ENCODE measurements around the gene LARP1. TPM values are rescaled to one million over a fixed set of nuclear protein-coding genes. Genes with fewer than 3 reads are reported as not detected.

Gene LARP1
- total RNA-seq, 4 donors from 2014 or later, result 79.7 to 128 (median 101) TPM

- DNase-seq (ENCODE audit: extremely low spot score), result no peak
- H3K4me3 ChIP-seq, result no peak overlapping the region
- H3K27ac ChIP-seq (replicated peaks in 1 of 4), result no peak overlapping the region
- TF ChIP-seq POLR2AphosphoS5 (IDR thresholded peaks at IDR 0.05), result no peak
- no peak for TF ChIP-seq EP300 (IDR thresholded peaks at IDR 0.05)
- TF ChIP-seq POLR2A (IDR thresholded peaks at IDR 0.05; ENCODE audit: low read depth), result no peak
- TF ChIP-seq, protein P1, sequence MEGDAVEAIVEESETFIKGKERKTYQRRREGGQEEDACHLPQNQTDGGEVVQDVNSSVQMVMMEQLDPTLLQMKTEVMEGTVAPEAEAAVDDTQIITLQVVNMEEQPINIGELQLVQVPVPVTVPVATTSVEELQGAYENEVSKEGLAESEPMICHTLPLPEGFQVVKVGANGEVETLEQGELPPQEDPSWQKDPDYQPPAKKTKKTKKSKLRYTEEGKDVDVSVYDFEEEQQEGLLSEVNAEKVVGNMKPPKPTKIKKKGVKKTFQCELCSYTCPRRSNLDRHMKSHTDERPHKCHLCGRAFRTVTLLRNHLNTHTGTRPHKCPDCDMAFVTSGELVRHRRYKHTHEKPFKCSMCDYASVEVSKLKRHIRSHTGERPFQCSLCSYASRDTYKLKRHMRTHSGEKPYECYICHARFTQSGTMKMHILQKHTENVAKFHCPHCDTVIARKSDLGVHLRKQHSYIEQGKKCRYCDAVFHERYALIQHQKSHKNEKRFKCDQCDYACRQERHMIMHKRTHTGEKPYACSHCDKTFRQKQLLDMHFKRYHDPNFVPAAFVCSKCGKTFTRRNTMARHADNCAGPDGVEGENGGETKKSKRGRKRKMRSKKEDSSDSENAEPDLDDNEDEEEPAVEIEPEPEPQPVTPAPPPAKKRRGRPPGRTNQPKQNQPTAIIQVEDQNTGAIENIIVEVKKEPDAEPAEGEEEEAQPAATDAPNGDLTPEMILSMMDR (IDR thresholded peaks at IDR 0.05), result no peak
- intact Hi-C loops (cut with DNase I), result no loop called here
- no peaks in the 10 kb centered on the region for H3K27me3 ChIP-seq
- peaks cover 15 to 24% (median 19%) of the 10 kb centered on the region in 4 donors for H3K4me1 ChIP-seq
- WGBS, result 87% methylated on average over 14 of the region's 32 CpGs
- H3K36me3 ChIP-seq, result peaks cover 12 to 84% (median 56%) of the 10 kb centered on the region in 4 donors
- no peaks in the 10 kb centered on the region for H3K9me3 ChIP-seq
Measured at GRCh38 chr5:154793599-154794524, 38.7 kb downstream of the LARP1 start.

DNA sequence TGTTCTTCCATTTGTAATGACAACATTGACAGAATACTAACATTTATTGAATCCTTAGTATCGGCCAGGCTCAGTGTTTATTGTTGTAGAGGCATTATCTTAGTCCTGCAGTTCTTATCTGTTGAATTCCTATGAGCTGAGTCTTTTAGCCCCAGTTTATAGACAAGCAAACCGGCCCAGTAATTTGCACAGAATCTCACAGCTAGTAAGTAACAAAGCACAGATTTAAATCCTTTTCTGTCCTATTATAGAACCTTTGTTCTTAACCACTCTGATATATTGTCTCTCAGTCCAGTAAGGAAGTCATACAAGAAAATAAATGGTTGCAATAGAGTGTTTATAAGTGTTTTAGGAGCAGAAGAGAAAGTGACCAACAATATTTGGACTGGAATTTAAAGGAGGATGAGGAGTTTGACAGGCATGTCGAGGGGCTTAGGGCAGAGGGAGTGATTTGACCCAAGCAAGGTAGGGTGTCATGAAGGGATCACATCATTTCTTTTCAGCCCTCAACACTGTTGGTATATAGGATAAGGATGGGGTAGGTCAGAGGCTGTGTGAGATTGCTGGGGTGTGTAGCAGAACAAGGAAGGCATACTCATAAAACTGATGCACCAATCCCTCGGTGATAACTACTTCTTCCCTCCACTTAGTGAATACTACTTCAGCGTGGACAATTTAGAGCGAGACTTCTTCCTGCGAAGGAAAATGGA lies 39.5 kb downstream of the LARP1 start:
- Histone ChIP-seq H3K4me3 (no peak overlapping the region), H3K27ac (replicated peaks in 1 of 4) (no peak overlapping the region), H3K9me3 (no peaks in the 10 kb centered on the region), H3K27me3 (no peaks in the 10 kb centered on the region), H3K36me3 (peaks cover 19 to 92% (median 62%) of the 10 kb centered on the region in 4 donors), H3K4me1 (peaks cover 15 to 24% (median 18%) of the 10 kb centered on the region in 4 donors)
- 70% methylated on average over 7 of the region's 7 CpGs for WGBS
- DNase-seq (ENCODE audit: extremely low spot score), result no peak
- intact Hi-C loops (cut with DNase I), result loop anchor here (5.0 kb wide), 1 partner anchor 37 kb away; the partner anchor contains the start of gene LARP1
- TF ChIP-seq, protein P1 (IDR thresholded peaks at IDR 0.05), result no peak
- TF ChIP-seq POLR2A (IDR thresholded peaks at IDR 0.05; ENCODE audit: low read depth) (no peak), EP300 (IDR thresholded peaks at IDR 0.05) (no peak), POLR2AphosphoS5 (IDR thresholded peaks at IDR 0.05) (no peak)

DNA sequence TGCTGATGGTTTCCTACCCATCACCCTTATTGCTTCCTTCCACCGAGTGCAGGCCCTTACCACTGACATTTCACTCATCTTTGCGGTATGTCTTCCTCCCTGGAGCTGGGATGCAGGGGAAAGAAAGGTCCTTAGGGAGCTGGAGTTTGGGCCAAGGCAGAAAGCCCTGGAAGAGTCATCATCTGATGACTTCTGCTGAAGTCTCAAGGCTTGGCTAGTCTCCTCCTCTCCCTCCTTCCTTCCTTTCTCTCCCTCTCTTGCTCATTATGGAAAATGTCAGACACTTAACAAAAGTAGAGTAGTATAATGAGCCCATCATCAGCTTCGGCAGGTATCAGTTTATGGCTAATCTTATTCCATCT lies 40.0 kb downstream of the LARP1 start:
- peaks cover 24 to 95% (median 66%) of the 10 kb centered on the region in 4 donors for H3K36me3 ChIP-seq

DNA sequence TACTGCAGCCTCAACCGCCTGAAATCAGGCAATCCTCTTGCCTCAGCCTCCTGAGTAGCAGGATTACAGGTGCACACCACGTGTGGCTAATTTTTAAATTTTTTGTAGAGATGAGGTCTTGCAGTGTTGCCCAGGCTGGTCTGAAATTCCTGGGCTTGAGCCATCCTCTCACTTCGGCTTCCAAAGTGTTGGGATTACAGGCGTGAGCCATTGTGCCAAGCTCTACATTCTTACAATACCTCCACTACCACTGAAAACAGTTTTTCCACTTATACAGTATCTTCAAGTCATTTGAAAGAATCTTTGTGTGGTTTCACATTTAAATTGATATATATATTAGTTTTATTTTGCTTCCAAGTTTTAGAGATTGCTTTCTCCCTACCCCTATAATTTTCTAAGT lies 42.6 kb downstream of the LARP1 start:
- intact Hi-C loops (cut with DNase I), result loop anchor here (5.0 kb wide), 1 partner anchor 40 kb away; the partner anchor contains the start of gene LARP1
- Histone ChIP-seq H3K36me3 (peaks cover 38 to 95% (median 66%) of the 10 kb centered on the region in 4 donors), H3K4me1 (peaks cover 15 to 24% (median 18%) of the 10 kb centered on the region in 4 donors), H3K4me3 (no peak overlapping the region), H3K27ac (replicated peaks in 1 of 4) (no peak overlapping the region), H3K27me3 (no peaks in the 10 kb centered on the region), H3K9me3 (no peaks in the 10 kb centered on the region)
- WGBS, result 62% methylated on average over 4 of the region's 4 CpGs
- no peak for DNase-seq (ENCODE audit: extremely low spot score)
- no peak for TF ChIP-seq POLR2AphosphoS5 (IDR thresholded peaks at IDR 0.05)
- TF ChIP-seq EP300 (IDR thresholded peaks at IDR 0.05), result no peak
- no peak for TF ChIP-seq POLR2A (IDR thresholded peaks at IDR 0.05; ENCODE audit: low read depth)
- TF ChIP-seq, protein P1 (IDR thresholded peaks at IDR 0.05), result no peak

More for the DNA sequence above, 40.0 kb downstream of the LARP1 start:
- Histone ChIP-seq H3K27ac (replicated peaks in 1 of 4) (no peak overlapping the region), H3K9me3 (no peaks in the 10 kb centered on the region), H3K4me1 (peaks cover 15 to 24% (median 18%) of the 10 kb centered on the region in 4 donors), H3K4me3 (no peak overlapping the region), H3K27me3 (no peaks in the 10 kb centered on the region)
- 75% methylated on average over 3 of the region's 3 CpGs for WGBS
- DNase-seq (ENCODE audit: extremely low spot score), result no peak
- TF ChIP-seq POLR2A (IDR thresholded peaks at IDR 0.05; ENCODE audit: low read depth) (no peak), POLR2AphosphoS5 (IDR thresholded peaks at IDR 0.05) (no peak), EP300 (IDR thresholded peaks at IDR 0.05) (no peak)
- TF ChIP-seq, protein P1 (IDR thresholded peaks at IDR 0.05), result no peak
- intact Hi-C loops (cut with DNase I), result loop anchor here (5.0 kb wide), 1 partner anchor 38 kb away; the partner anchor contains the start of gene LARP1

All from esophagus muscularis mucosa (tissue), 4 donors.